ENCODE measurements around the gene ADH6. TPM values are rescaled to one million over a fixed set of nuclear protein-coding genes. Genes with fewer than 3 reads are reported as not detected.
"Not testable (repeated sequence)": the region's sequence is repeated elsewhere in the genome, so short reads cannot be mapped to it uniquely, and the experiment has no call there.

ADH6 gene
- total and polyA plus RNA-seq, 2 of the 8 experiments (the other 6 are each of a cell fraction or from before 2014, with no cell fraction given), result not detected

- H2BK5ac ChIP-seq (ENCODE audit: low read depth, low read length); H3K79me1 ChIP-seq (ENCODE audit: low read depth, low read length); H4K91ac ChIP-seq (replicated peaks; ENCODE audit: insufficient read length, low read length); H3K18ac ChIP-seq (ENCODE audit: extremely low read depth, low read length); H4K20me1 ChIP-seq (replicated peaks in 1 of 2; ENCODE audit: control insufficient read depth in 1 of 2, insufficient read depth in 2 of 2, low read length in 2 of 2); H3K23ac ChIP-seq (ENCODE audit: insufficient read length); H2BK15ac ChIP-seq (ENCODE audit: low read length); H4K8ac ChIP-seq (ENCODE audit: extremely low read depth, insufficient read depth, low read length); POLR2A ChIA-PET (ENCODE audit: partially characterized antibody); FAIRE-seq; H2BK12ac ChIP-seq (ENCODE audit: low read depth, low read length); H3K23me2 ChIP-seq (ENCODE audit: low read depth, low read length); H3K56ac ChIP-seq (replicated peaks; ENCODE audit: insufficient read length, low read depth, low read length); H2AFZ ChIP-seq (ENCODE audit: low read length); H3K14ac ChIP-seq (ENCODE audit: insufficient read length); H3K4me2 ChIP-seq (ENCODE audit: insufficient read depth in 1 of 2, low read depth in 2 of 2, low read length in 2 of 2); H2BK20ac ChIP-seq (ENCODE audit: low read length); H3K4me3 ChIP-seq (ENCODE audit: extremely low read depth in 1 of 4, insufficient read depth in 2 of 4, low read depth in 3 of 4, low read length in 4 of 4); H2AK5ac ChIP-seq (ENCODE audit: low read depth, low read length); H3K4ac ChIP-seq (replicated peaks; ENCODE audit: insufficient read length, low read depth, low read length); H4K5ac ChIP-seq (ENCODE audit: insufficient read length, low read depth, low read length); H3K4me1 ChIP-seq (replicated peaks in 1 of 4; ENCODE audit: control insufficient read depth in 3 of 4, insufficient read depth in 4 of 4, low read length in 3 of 4); H3K9ac ChIP-seq (replicated peaks in 1 of 4; ENCODE audit: extremely low read depth in 1 of 4, low read depth in 3 of 4, low read length in 3 of 4); DNase-seq (ENCODE audit: low read depth in 1 of 2, low spot score in 2 of 2); H3K9me3 ChIP-seq (ENCODE audit: insufficient read depth in 2 of 2, low read depth in 1 of 2, low read length in 1 of 2); H2BK120ac ChIP-seq (replicated peaks; ENCODE audit: low read depth, low read length); H3K79me2 ChIP-seq (ENCODE audit: control insufficient read depth in 1 of 2, insufficient read depth in 2 of 2, low read length in 2 of 2); H3K36me3 ChIP-seq (ENCODE audit: control insufficient read depth in 2 of 4, insufficient read depth in 4 of 4, low read length in 3 of 4); H3K27ac ChIP-seq (ENCODE audit: low read depth, low read length); H3K27me3 ChIP-seq (replicated peaks in 1 of 4; ENCODE audit: control insufficient read depth in 3 of 4, extremely low read depth in 1 of 4, insufficient read depth in 3 of 4, low read length in 3 of 4): not testable (repeated sequence)
- CTCF ChIA-PET (ENCODE audit: partially characterized antibody), result interaction anchor here (1.4 kb wide), 1 partner anchor 178 kb away, joined by 3 read pairs; no protein-coding TSS in a partner anchor
- 93% methylated on average over 4 of the region's 4 CpGs; no CpG with 5 or more reads in 1 of the 2 experiments for WGBS, 2 experiments (ENCODE audit: extremely low coverage in 1 of 2, insufficient coverage in 1 of 2, insufficient read length in 1 of 2, insufficient replicate concordance in 2 of 2, low coverage in 1 of 2, low lambda C conversion rate in 2 of 2, missing lambda C conversion rate in 1 of 2)
These were observed 8.6 kb upstream of the ADH6 start for GRCh38 chr4:99227646-99228045.
